ENCODE measurements around the gene EREG. TPM values are rescaled to one million over a fixed set of nuclear protein-coding genes. Genes with fewer than 3 reads are reported as not detected.

EREG gene
- total and polyA plus RNA-seq, 4 donors, result 0.51 TPM; not detected in 3

- no peak for TF ChIP-seq FOXA1 (IDR thresholded peaks at IDR 0.05)
- no peak for TF ChIP-seq FOXA2 (IDR thresholded peaks at IDR 0.05)
- no peak for TF ChIP-seq RXRA (IDR thresholded peaks at IDR 0.05)
- no peak for TF ChIP-seq REST (IDR thresholded peaks at IDR 0.05)
- TF ChIP-seq CTCF (IDR thresholded peaks at IDR 0.05; ENCODE audit: low read depth, low read length, missing input control), result no peak
- TF ChIP-seq GABPA (IDR thresholded peaks at IDR 0.05 in 1 of 2, conservative IDR thresholded peaks at IDR 0.05 in 1 of 2), result no peak
- TF ChIP-seq HNF4G (IDR thresholded peaks at IDR 0.05), result no peak
- no peak for TF ChIP-seq YY1 (IDR thresholded peaks at IDR 0.05)
- TF ChIP-seq JUND (IDR thresholded peaks at IDR 0.05), result no peak
- TF ChIP-seq ZBTB33 (IDR thresholded peaks at IDR 0.05), result no peak
- TF ChIP-seq HNF4A (conservative IDR thresholded peaks at IDR 0.05), result no peak
- TF ChIP-seq SP1 (IDR thresholded peaks at IDR 0.05), result no peak
- no peak for TF ChIP-seq ATF3 (IDR thresholded peaks at IDR 0.05)
- TF ChIP-seq NR2F2 (IDR thresholded peaks at IDR 0.05), result no peak
- no peak for TF ChIP-seq RAD21 (IDR thresholded peaks at IDR 0.05)
- no peak for TF ChIP-seq EGR1 (IDR thresholded peaks at IDR 0.05; ENCODE audit: low read depth in 2 of 2)
- no peak for TF ChIP-seq MAX (IDR thresholded peaks at IDR 0.05)
- TF ChIP-seq TAF1 (conservative IDR thresholded peaks at IDR 0.05), result no peak
- whole genome bisulfite sequencing, result 74% methylated on average over 2 of the region's 2 CpGs
These were observed 33.7 kb upstream of the EREG start for GRCh38 chr4:74331252-74331651.

More at GRCh38 chr4:74331252-74331651, 33.7 kb upstream of the EREG start:
- H3K4me3 ChIP-seq (ENCODE audit: low read depth in 1 of 3, low read length in 3 of 3), result no peak overlapping the region
- no peaks in the 10 kb centered on the region for H3K4me1 ChIP-seq (ENCODE audit: control insufficient read depth in 4 of 4, insufficient read depth in 4 of 4, low read length in 3 of 4)
- no peak for DNase-seq (ENCODE audit: low spot score)
- H3K9me3 ChIP-seq (ENCODE audit: control insufficient read depth in 4 of 4, low read length in 3 of 4), result peaks cover 0 to 4% (median 0%) of the 10 kb centered on the region in 4 donors
- H3K9ac ChIP-seq (ENCODE audit: low read depth in 1 of 2, low read length in 2 of 2), result no peak overlapping the region
- H3K36me3 ChIP-seq (ENCODE audit: control insufficient read depth in 4 of 4, insufficient read depth in 3 of 4, low read depth in 1 of 4, low read length in 3 of 4), result no peaks in the 10 kb centered on the region
- no peaks in the 10 kb centered on the region for H3K27me3 ChIP-seq (ENCODE audit: control insufficient read depth in 4 of 4, insufficient read depth in 4 of 4, low read length in 3 of 4)
- H3K27ac ChIP-seq (ENCODE audit: low read depth in 1 of 2, low read length in 2 of 2), result no peak overlapping the region
